ENCODE data around the gene OR2D2. TPM values are rescaled to one million over a fixed set of nuclear protein-coding genes. Genes with fewer than 3 reads are reported as not detected.

The OR2D2 gene, protein sequence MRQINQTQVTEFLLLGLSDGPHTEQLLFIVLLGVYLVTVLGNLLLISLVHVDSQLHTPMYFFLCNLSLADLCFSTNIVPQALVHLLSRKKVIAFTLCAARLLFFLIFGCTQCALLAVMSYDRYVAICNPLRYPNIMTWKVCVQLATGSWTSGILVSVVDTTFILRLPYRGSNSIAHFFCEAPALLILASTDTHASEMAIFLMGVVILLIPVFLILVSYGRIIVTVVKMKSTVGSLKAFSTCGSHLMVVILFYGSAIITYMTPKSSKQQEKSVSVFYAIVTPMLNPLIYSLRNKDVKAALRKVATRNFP
- not detected in 2 replicates for total RNA-seq (2022)
- percentile 16 among the genes with signal in this experiment for Bru-seq, nascent RNA
- percentile 24 among the genes with signal in this experiment for BruChase-seq, experiment 1, labeled RNA remaining after a 6-hour chase
- percentile 14 among the genes with signal in this experiment for BruChase-seq, experiment 2, labeled RNA remaining after a 2-hour chase
- long read RNA-seq = 0 reads

DNA sequence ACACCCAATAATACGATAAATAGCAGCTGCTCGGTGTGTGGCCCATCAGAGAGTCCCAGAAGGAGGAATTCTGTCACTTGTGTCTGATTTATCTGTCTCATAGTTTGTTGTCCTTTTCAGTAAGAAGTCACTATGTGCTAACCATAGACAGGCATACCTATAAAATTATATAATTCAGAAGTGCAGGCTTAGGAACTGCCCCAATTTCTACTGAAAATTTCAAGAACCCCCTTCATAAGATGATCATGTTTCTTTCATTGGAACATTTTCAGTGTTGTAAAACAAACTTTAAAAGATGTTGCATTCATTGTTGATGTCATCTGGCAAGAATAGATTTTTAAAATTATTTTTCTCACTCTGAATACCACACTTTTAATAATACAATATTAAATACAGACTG lies at the start of gene OR2D2:
TSS of gene OR2D2 (minus strand) at position 101 of the 400 bp plus-strand sequence. CDS start at position 101, 0 bp downstream.
- BruUV-seq (replicated peaks) = no TSS peak
- Mint-ChIP-seq H3K27me3 (ENCODE audit: unreplicated experiment) (peaks cover 26% of the 10 kb centered on the region), H3K4me1 (ENCODE audit: low read depth, unreplicated experiment) (no peaks in the 10 kb centered on the region), H3K27ac (ENCODE audit: unreplicated experiment) (no peak within 1 kb of the TSS), H3K4me3 (ENCODE audit: low read depth, unreplicated experiment) (no peak within 1 kb of the TSS), H3K36me3 (ENCODE audit: insufficient read depth, unreplicated experiment) (no peaks in the 10 kb centered on the region), H3K9me3 (ENCODE audit: low read depth, unreplicated experiment) (no peaks in the 10 kb centered on the region)
- CTCF ChIA-PET = no interaction called here
- intact Hi-C loops (cut with micrococcal nuclease; ENCODE audit: unreplicated experiment) = no loop called here
- no peak for DNase-seq
- TF ChIP-seq, protein P1, sequence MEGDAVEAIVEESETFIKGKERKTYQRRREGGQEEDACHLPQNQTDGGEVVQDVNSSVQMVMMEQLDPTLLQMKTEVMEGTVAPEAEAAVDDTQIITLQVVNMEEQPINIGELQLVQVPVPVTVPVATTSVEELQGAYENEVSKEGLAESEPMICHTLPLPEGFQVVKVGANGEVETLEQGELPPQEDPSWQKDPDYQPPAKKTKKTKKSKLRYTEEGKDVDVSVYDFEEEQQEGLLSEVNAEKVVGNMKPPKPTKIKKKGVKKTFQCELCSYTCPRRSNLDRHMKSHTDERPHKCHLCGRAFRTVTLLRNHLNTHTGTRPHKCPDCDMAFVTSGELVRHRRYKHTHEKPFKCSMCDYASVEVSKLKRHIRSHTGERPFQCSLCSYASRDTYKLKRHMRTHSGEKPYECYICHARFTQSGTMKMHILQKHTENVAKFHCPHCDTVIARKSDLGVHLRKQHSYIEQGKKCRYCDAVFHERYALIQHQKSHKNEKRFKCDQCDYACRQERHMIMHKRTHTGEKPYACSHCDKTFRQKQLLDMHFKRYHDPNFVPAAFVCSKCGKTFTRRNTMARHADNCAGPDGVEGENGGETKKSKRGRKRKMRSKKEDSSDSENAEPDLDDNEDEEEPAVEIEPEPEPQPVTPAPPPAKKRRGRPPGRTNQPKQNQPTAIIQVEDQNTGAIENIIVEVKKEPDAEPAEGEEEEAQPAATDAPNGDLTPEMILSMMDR (IDR thresholded peaks at IDR 0.05; ENCODE audit: unreplicated experiment) = no peak

DNA sequence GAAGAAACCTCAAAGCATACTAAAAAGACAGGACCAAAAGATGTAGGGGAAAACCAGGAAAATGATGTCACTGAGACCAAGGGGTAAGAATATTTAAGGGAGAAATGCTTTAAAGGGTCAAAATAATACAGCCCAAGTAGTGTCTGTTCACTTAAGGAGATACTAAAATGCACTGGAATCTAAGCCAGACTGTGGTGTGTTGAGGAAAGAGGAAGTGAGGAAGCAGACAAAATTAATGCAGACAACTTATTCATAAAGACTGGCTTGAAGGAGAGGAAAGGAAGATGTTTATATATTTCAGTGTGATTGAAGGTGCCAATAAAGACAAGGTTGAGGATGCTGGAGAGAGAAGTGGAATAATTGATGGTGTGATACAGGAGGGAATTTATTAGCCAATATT lies 49.7 kb upstream of the OR2D2 start:
- H3K9me3 Mint-ChIP-seq (ENCODE audit: low read depth, unreplicated experiment) = no peaks in the 10 kb centered on the region
- intact Hi-C loops (cut with micrococcal nuclease; ENCODE audit: unreplicated experiment) = no loop called here
- no peaks in the 10 kb centered on the region for H3K4me1 Mint-ChIP-seq (ENCODE audit: low read depth, unreplicated experiment)
- no peaks in the 10 kb centered on the region for H3K27me3 Mint-ChIP-seq (ENCODE audit: unreplicated experiment)
- H3K36me3 Mint-ChIP-seq (ENCODE audit: insufficient read depth, unreplicated experiment) = no peaks in the 10 kb centered on the region
- no peak overlapping the region for H3K27ac Mint-ChIP-seq (ENCODE audit: unreplicated experiment)
- no peak for DNase-seq
- TF ChIP-seq, protein P1 (IDR thresholded peaks at IDR 0.05; ENCODE audit: unreplicated experiment) = no peak
- no peak overlapping the region for H3K4me3 Mint-ChIP-seq (ENCODE audit: low read depth, unreplicated experiment)
- CTCF ChIA-PET = no interaction called here
- no TSS peak for BruUV-seq (replicated peaks)

DNA sequence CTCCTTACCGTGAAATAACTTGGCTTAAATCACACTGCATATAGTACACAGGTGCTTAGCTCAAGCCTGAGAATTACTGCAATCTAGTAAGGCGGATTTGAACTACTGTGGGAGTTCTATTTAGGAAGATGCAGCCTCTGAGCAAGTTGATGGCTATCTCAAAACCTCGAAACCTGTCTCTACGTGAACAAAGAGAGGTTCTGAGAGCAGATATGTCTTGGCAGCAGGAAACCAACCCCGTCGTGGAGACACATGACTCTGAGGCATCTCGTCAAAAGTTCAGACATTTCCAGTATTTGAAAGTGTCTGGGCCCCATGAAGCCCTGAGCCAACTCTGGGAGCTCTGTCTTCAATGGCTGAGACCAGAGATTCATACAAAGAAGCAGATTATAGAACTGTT lies 39.8 kb upstream of the OR2D2 start:
- no TSS peak for BruUV-seq (replicated peaks)
- Mint-ChIP-seq H3K27ac (ENCODE audit: unreplicated experiment) (no peak overlapping the region), H3K27me3 (ENCODE audit: unreplicated experiment) (no peaks in the 10 kb centered on the region), H3K9me3 (ENCODE audit: low read depth, unreplicated experiment) (no peaks in the 10 kb centered on the region), H3K4me1 (ENCODE audit: low read depth, unreplicated experiment) (no peaks in the 10 kb centered on the region), H3K36me3 (ENCODE audit: insufficient read depth, unreplicated experiment) (no peaks in the 10 kb centered on the region), H3K4me3 (ENCODE audit: low read depth, unreplicated experiment) (no peak overlapping the region)
- CTCF ChIA-PET = no interaction called here
- intact Hi-C loops (cut with micrococcal nuclease; ENCODE audit: unreplicated experiment) = no loop called here
- no peak for DNase-seq
- TF ChIP-seq, protein P1 (IDR thresholded peaks at IDR 0.05; ENCODE audit: unreplicated experiment) = no peak

DNA sequence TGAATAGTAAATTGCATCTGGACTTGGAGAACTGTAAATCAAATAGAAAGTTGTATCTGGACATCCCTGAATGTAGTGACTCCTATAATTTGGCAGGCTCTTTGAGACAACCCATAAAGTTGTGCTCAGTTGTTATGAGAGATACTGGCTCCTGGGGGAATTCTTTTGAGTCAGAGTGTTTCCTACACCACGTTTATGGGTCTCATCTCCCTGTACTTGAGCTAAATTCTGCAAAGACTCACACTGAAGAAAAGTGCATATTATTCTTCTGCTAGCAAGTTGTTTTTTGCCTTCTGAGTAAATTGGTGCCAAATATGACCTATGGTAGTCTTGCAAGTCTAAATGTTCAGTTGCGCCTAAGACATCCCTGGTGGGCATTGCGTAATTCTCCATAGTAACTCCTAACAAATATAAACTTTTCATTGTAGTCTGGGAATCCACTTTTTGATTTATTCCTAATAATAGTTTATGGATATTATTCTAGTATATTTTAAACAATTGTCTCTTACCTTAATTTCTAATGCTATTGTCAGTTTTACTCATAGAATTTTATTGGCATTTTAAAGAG lies 38.9 kb upstream of the OR2D2 start:
- TF ChIP-seq, protein P1 (IDR thresholded peaks at IDR 0.05; ENCODE audit: unreplicated experiment) = no peak
- Mint-ChIP-seq H3K36me3 (ENCODE audit: insufficient read depth, unreplicated experiment) (peaks cover 7% of the 10 kb centered on the region), H3K4me1 (ENCODE audit: low read depth, unreplicated experiment) (no peaks in the 10 kb centered on the region), H3K27ac (ENCODE audit: unreplicated experiment) (no peak overlapping the region), H3K4me3 (ENCODE audit: low read depth, unreplicated experiment) (no peak overlapping the region), H3K27me3 (ENCODE audit: unreplicated experiment) (peaks cover 5% of the 10 kb centered on the region), H3K9me3 (ENCODE audit: low read depth, unreplicated experiment) (no peaks in the 10 kb centered on the region)
- BruUV-seq (replicated peaks) = no TSS peak
- intact Hi-C loops (cut with micrococcal nuclease; ENCODE audit: unreplicated experiment) = no loop called here
- CTCF ChIA-PET = interaction anchor here (0.5 kb wide), 1 partner anchor 964 kb away, joined by 3 read pairs; no protein-coding TSS in a partner anchor
- no peak for DNase-seq

Measured in Calu3 (cell line).